ENCODE data around the gene NR4A1. TPM values are rescaled to one million over a fixed set of nuclear protein-coding genes. Genes with fewer than 3 reads are reported as not detected.

Gene NR4A1
- total RNA-seq, 1 experiment from 2014 or later: 25.8 TPM

DNA sequence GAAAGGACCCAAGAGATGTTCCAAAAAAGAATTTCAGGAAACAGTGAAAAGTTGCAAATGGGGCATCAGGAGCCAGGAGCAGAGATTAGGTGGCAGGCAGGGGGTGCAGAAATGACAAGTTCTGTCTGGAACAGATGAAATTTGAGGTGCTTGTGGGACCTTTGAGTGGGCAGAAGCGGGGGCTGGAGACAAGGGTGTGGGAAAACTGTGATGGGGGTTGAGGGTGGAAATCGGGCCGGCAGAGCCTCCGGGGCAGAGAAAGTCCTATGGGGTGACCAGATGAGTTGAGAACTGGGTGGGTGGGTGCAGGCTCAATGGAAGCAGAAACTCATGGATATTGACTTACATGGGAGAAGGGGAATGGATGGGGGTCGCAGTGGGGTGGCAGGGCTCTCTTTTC, 1.6 kb upstream of the NR4A1 start:
- no peaks in the 10 kb centered on the region; a peak in 1 of 5 replicates for H3K9me3 Mint-ChIP-seq
- Histone ChIP-seq H2BK20ac (ENCODE audit: low read depth, low read length, poor library complexity, severe bottlenecking) (no peak overlapping the region), H2BK15ac (ENCODE audit: low read depth, low read length) (no peak overlapping the region), H4K8ac (replicated peaks; ENCODE audit: insufficient read length, low read depth, low read length) (no peak overlapping the region), H4K5ac (ENCODE audit: insufficient read length, low read depth, low read length) (no peak overlapping the region), H3K27ac (ENCODE audit: insufficient read length, low read depth, low read length) (no peak overlapping the region), H3K23ac (ENCODE audit: insufficient read length, low read depth, low read length) (no peak overlapping the region), H2BK12ac (ENCODE audit: insufficient read length, low read depth, low read length) (no peak overlapping the region), H3K79me2 (ENCODE audit: insufficient read depth, low read length) (no peaks in the 10 kb centered on the region), H4K20me1 (ENCODE audit: control insufficient read depth, insufficient read depth, insufficient read length) (no peaks in the 10 kb centered on the region), H2AK5ac (ENCODE audit: insufficient read length, low read length) (no peak overlapping the region), H3K27me3 (ENCODE audit: insufficient read depth, low read length) (peaks cover 7% of the 10 kb centered on the region; the same call in 1 of the 2 replicates), H3K14ac (ENCODE audit: insufficient read depth, low read length) (peak overlapping the region; percentile 40; the same call in 1 of the 2 replicates), H3K4me2 (ENCODE audit: insufficient read depth, insufficient read length, low read length) (peak overlapping the region; percentile 68), H2AFZ (ENCODE audit: low read length) (no peak overlapping the region), H3K4me1 (ENCODE audit: insufficient read depth, low read length) (no peaks in the 10 kb centered on the region; the same call in 1 of the 2 replicates), H4K91ac (ENCODE audit: insufficient read length, low read depth, low read length) (no peak overlapping the region), H3K56ac (ENCODE audit: insufficient read length, low read depth, low read length) (no peak overlapping the region), H3K9me3 (ENCODE audit: control insufficient read depth, low read depth, low read length) (no peaks in the 10 kb centered on the region), H2BK5ac (ENCODE audit: insufficient read length, low read length) (no peak overlapping the region), H3K79me1 (ENCODE audit: insufficient read depth, low read depth, low read length, poor library complexity, severe bottlenecking) (no peaks in the 10 kb centered on the region), H2BK120ac (ENCODE audit: low read depth, low read length, poor library complexity, severe bottlenecking) (no peak overlapping the region), H3T11ph (ENCODE audit: low read length) (no peak overlapping the region), H3K4ac (ENCODE audit: low read depth, low read length) (no peak overlapping the region), H3K23me2 (ENCODE audit: insufficient read length, low read depth, low read length, poor library complexity, severe bottlenecking) (peaks cover 17% of the 10 kb centered on the region), H3K9ac (ENCODE audit: extremely low read depth, insufficient read length, low read length) (no peak overlapping the region), H3K18ac (ENCODE audit: insufficient read length, low read depth, low read length) (no peak overlapping the region)
- TF ChIP-seq, protein P1, sequence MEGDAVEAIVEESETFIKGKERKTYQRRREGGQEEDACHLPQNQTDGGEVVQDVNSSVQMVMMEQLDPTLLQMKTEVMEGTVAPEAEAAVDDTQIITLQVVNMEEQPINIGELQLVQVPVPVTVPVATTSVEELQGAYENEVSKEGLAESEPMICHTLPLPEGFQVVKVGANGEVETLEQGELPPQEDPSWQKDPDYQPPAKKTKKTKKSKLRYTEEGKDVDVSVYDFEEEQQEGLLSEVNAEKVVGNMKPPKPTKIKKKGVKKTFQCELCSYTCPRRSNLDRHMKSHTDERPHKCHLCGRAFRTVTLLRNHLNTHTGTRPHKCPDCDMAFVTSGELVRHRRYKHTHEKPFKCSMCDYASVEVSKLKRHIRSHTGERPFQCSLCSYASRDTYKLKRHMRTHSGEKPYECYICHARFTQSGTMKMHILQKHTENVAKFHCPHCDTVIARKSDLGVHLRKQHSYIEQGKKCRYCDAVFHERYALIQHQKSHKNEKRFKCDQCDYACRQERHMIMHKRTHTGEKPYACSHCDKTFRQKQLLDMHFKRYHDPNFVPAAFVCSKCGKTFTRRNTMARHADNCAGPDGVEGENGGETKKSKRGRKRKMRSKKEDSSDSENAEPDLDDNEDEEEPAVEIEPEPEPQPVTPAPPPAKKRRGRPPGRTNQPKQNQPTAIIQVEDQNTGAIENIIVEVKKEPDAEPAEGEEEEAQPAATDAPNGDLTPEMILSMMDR (conservative IDR thresholded peaks at IDR 0.05): no peak
- H3K27me3 Mint-ChIP-seq (ENCODE audit: low read depth): peaks cover 60% of the 10 kb centered on the region
- no peak for DNase-seq
- H3K4me1 Mint-ChIP-seq: peaks cover 25 to 28% of the 10 kb centered on the region in 2 experiments
- H3K4me3 Mint-ChIP-seq: peak overlapping the region; percentile 9 to 88; a peak in 4 of 5 replicates
- H3K36me3 Mint-ChIP-seq (ENCODE audit: insufficient read depth in 1 of 3, low read depth in 3 of 3): peaks cover 0 to 13% (median 6%) of the 10 kb centered on the region in 3 experiments; a peak in 5 of 7 replicates
- WGBS (ENCODE audit: extremely low coverage, insufficient read length, low lambda C conversion rate): no CpG with 5 or more reads among the region's 5 CpGs
- 0 out of 7 replicates have a peak overlapping the region, but pooled peaks of 1 of the 3 experiments have one; percentile 28 for H3K27ac Mint-ChIP-seq

All from H9 (cell line).